ENCODE results near the gene PCP4. TPM values are rescaled to one million over a fixed set of nuclear protein-coding genes. Genes with fewer than 3 reads are reported as not detected.

PCP4 gene
- total and polyA plus RNA-seq, 10 of the 15 experiments (the other 5 are each of a cell fraction or from before 2014, with no cell fraction given) = not detected

DNA sequence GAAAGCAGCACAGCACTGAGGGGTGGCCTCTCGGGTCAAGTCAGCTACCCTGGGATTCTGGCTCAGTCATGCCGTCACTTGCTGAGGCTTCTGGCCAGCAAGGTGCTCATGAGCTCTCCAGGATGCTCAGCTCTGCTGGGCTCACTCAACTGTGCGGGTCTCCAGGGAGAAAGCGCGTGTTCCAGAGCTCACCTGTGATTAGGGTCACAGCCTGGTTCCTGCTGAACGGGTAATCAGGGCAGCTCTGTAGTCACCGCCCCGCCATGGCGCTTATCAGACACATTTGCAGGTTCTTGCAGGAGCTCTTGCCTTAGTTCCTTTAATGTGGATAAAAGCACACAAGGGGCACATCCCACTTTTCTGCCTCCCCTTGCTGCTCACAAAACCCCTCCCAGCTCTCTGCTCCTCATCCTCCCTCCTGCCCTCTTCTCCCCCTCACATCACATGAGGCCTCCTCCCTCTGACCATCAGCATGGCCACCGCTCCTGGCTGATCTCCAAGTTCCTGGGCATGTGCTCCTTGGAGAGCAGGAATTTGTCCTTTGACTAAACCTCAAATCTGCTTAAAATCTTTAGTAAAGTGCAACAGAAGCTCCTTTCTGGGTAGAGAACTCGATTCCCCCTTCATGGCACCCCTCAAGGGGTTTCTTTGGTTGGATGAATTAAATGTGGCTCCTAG is 2.0 kb downstream of the PCP4 start (continued):
- TF ChIP-seq, protein P1, sequence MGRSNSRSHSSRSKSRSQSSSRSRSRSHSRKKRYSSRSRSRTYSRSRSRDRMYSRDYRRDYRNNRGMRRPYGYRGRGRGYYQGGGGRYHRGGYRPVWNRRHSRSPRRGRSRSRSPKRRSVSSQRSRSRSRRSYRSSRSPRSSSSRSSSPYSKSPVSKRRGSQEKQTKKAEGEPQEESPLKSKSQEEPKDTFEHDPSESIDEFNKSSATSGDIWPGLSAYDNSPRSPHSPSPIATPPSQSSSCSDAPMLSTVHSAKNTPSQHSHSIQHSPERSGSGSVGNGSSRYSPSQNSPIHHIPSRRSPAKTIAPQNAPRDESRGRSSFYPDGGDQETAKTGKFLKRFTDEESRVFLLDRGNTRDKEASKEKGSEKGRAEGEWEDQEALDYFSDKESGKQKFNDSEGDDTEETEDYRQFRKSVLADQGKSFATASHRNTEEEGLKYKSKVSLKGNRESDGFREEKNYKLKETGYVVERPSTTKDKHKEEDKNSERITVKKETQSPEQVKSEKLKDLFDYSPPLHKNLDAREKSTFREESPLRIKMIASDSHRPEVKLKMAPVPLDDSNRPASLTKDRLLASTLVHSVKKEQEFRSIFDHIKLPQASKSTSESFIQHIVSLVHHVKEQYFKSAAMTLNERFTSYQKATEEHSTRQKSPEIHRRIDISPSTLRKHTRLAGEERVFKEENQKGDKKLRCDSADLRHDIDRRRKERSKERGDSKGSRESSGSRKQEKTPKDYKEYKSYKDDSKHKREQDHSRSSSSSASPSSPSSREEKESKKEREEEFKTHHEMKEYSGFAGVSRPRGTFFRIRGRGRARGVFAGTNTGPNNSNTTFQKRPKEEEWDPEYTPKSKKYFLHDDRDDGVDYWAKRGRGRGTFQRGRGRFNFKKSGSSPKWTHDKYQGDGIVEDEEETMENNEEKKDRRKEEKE (IDR thresholded peaks at IDR 0.05) = no peak

GRCh38 chr21:39873687-39874086 is 6.4 kb downstream of the PCP4 start:
- ATAC-seq = no peak
- H3K4me1 ChIP-seq (ENCODE audit: control insufficient read depth, insufficient read depth, low read length) = no peaks in the 10 kb centered on the region
- RAD21 ChIA-PET (ENCODE audit: unreplicated experiment) = no interaction called here

More at GRCh38 chr21:39873687-39874086, 6.4 kb downstream of the PCP4 start:
- no peak for TF ChIP-seq SUPT20H (IDR thresholded peaks at IDR 0.05; ENCODE audit: borderline replicate concordance, control insufficient read depth, low read depth, low read length)
- TF ChIP-seq NFYB (IDR thresholded peaks at IDR 0.05; ENCODE audit: insufficient read depth, low read depth, low read length) = no peak
- DNase-seq (ENCODE audit: low read depth, low spot score) (no peak), FAIRE-seq (no peak)
- in situ Hi-C loops (cut with MboI) (no loop called here), intact Hi-C loops (cut with micrococcal nuclease; ENCODE audit: unreplicated experiment) (no loop called here)
- ChIA-PET POLR2A (no interaction called here), SMC1A (ENCODE audit: uncharacterized antibody, unreplicated experiment) (no interaction called here), CTCF (no interaction called here)
- no peaks in the 10 kb centered on the region for H4K20me1 ChIP-seq (ENCODE audit: control insufficient read depth, insufficient read depth)
- H3K79me2 ChIP-seq (ENCODE audit: control insufficient read depth, insufficient read depth, low read length) = no peaks in the 10 kb centered on the region
- BruUV-seq (replicated peaks) = no TSS peak
- no peaks in the 10 kb centered on the region for H3K36me3 ChIP-seq (ENCODE audit: control insufficient read depth in 2 of 2, insufficient read depth in 2 of 2, low read length in 1 of 2)
- H2AFZ ChIP-seq (ENCODE audit: control insufficient read depth, low read depth, low read length) = no peak overlapping the region
- 53% methylated on average over 1 of the region's 1 CpG for WGBS (ENCODE audit: insufficient coverage, insufficient replicate concordance, low lambda C conversion rate, missing lambda C conversion rate)
- H3K4me2 ChIP-seq (ENCODE audit: control insufficient read depth, insufficient read depth) = no peak overlapping the region
- no peaks in the 10 kb centered on the region for H3K27me3 ChIP-seq (replicated peaks in 1 of 2; ENCODE audit: control insufficient read depth in 2 of 2, insufficient read depth in 2 of 2, low read length in 1 of 2)
- H3K4me3 ChIP-seq = no peak overlapping the region
- H3K27ac ChIP-seq (ENCODE audit: control insufficient read depth, insufficient read depth) = no peak overlapping the region
- H3K9me3 ChIP-seq (replicated peaks; ENCODE audit: control insufficient read depth, insufficient read depth, low read length) = no peaks in the 10 kb centered on the region; the same call in 1 of the 3 replicates
- H3K9ac ChIP-seq (ENCODE audit: control insufficient read depth, insufficient read depth, low read length) = no peak overlapping the region
